HEK293 (cell line): Measurements from ENCODE around the gene FBXW11.

ENCODE experiments used
- KLF7 ChIP-seq: fragments of 450-650 bp; formaldehyde crosslinking; IDR thresholded peaks from 2 replicates; pipeline ENCODE4 v1.5.1; 2016; ENCODE audit warnings: missing biosample characterization, missing genetic modification characterization, borderline replicate concordance
- SETDB1 ChIP-seq: IDR thresholded peaks from one replicate; pipeline ENCODE4 v1.6.1; 2017; ENCODE audit warnings: mild to moderate bottlenecking, low read length, moderate library complexity, mixed read lengths; ENCODE audit not compliant: insufficient read length
- ZNF211 ChIP-seq: fragments of 450-650 bp; formaldehyde crosslinking; IDR thresholded peaks from 2 replicates; pipeline ENCODE4 v1.5.1; 2016; ENCODE audit warnings: low read depth, missing biosample characterization, missing genetic modification characterization
- ZNF366 ChIP-seq: fragments of 450-650 bp; formaldehyde crosslinking; conservative IDR thresholded peaks from 2 replicates; pipeline ENCODE4 v1.5.1; 2016; ENCODE audit warnings: missing biosample characterization, missing genetic modification characterization
- ZNF394 ChIP-seq: fragments of 450-650 bp; formaldehyde crosslinking; IDR thresholded peaks from 2 replicates; pipeline ENCODE4 v1.5.1; 2016; ENCODE audit warnings: missing biosample characterization, missing genetic modification characterization, mild to moderate bottlenecking, moderate library complexity, borderline replicate concordance
- ZNF514 ChIP-seq: fragments of 450-650 bp; formaldehyde crosslinking; IDR thresholded peaks from 2 replicates; pipeline ENCODE4 v1.5.1; 2016; ENCODE audit warnings: missing biosample characterization, missing genetic modification characterization
- TF ChIP-seq, protein P1 (sequence below): fragments of 450-650 bp; formaldehyde crosslinking; IDR thresholded peaks from 2 replicates; pipeline ENCODE4 v1.5.1; 2016; ENCODE audit warnings: missing biosample characterization, missing genetic modification characterization
- TF ChIP-seq, protein P2 (sequence below): fragments of 450-650 bp; formaldehyde crosslinking; IDR thresholded peaks from 2 replicates; pipeline ENCODE4 v1.5.1; 2016; ENCODE audit warnings: missing biosample characterization, missing genetic modification characterization, borderline replicate concordance
- TF ChIP-seq, protein P3 (sequence below): fragments of 450-650 bp; formaldehyde crosslinking; IDR thresholded peaks from 2 replicates; pipeline ENCODE4 v1.5.1; 2016; ENCODE audit warnings: missing biosample characterization, missing genetic modification characterization
- TF ChIP-seq, protein P4 (sequence below): fragments of 450-650 bp; formaldehyde crosslinking; IDR thresholded peaks from 2 replicates; pipeline ENCODE4 v1.5.1; 2016; ENCODE audit warnings: missing biosample characterization, missing genetic modification characterization
- TF ChIP-seq, protein P5 (sequence below): fragments of 450-650 bp; formaldehyde crosslinking; conservative IDR thresholded peaks from 2 replicates; pipeline ENCODE4 v1.5.1; 2016; ENCODE audit warnings: low read depth, missing biosample characterization, missing genetic modification characterization

DNA sequence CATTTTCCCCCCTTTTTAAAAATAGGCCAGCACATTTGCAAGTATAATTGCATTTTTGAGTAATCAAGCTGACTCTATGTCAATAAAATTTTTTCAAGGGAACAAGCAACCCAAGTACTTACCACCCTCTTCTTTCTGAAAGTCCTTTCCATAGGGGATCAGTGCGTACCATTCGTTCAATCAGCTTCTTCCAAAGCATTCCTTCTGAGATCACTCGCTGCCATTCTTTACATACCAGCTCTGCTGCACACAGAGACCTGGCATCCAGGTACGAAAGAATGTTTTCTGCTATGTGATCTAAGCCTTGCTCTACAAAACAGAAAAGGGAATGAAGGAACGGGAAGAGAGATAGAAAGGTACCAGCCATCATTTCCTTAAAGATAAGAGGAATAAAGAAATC, 106.6 kb downstream of the FBXW11 start:
- TF ChIP-seq, protein P1, sequence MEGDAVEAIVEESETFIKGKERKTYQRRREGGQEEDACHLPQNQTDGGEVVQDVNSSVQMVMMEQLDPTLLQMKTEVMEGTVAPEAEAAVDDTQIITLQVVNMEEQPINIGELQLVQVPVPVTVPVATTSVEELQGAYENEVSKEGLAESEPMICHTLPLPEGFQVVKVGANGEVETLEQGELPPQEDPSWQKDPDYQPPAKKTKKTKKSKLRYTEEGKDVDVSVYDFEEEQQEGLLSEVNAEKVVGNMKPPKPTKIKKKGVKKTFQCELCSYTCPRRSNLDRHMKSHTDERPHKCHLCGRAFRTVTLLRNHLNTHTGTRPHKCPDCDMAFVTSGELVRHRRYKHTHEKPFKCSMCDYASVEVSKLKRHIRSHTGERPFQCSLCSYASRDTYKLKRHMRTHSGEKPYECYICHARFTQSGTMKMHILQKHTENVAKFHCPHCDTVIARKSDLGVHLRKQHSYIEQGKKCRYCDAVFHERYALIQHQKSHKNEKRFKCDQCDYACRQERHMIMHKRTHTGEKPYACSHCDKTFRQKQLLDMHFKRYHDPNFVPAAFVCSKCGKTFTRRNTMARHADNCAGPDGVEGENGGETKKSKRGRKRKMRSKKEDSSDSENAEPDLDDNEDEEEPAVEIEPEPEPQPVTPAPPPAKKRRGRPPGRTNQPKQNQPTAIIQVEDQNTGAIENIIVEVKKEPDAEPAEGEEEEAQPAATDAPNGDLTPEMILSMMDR (tag by site-specific recombination): no peak
- TF ChIP-seq, protein P2, sequence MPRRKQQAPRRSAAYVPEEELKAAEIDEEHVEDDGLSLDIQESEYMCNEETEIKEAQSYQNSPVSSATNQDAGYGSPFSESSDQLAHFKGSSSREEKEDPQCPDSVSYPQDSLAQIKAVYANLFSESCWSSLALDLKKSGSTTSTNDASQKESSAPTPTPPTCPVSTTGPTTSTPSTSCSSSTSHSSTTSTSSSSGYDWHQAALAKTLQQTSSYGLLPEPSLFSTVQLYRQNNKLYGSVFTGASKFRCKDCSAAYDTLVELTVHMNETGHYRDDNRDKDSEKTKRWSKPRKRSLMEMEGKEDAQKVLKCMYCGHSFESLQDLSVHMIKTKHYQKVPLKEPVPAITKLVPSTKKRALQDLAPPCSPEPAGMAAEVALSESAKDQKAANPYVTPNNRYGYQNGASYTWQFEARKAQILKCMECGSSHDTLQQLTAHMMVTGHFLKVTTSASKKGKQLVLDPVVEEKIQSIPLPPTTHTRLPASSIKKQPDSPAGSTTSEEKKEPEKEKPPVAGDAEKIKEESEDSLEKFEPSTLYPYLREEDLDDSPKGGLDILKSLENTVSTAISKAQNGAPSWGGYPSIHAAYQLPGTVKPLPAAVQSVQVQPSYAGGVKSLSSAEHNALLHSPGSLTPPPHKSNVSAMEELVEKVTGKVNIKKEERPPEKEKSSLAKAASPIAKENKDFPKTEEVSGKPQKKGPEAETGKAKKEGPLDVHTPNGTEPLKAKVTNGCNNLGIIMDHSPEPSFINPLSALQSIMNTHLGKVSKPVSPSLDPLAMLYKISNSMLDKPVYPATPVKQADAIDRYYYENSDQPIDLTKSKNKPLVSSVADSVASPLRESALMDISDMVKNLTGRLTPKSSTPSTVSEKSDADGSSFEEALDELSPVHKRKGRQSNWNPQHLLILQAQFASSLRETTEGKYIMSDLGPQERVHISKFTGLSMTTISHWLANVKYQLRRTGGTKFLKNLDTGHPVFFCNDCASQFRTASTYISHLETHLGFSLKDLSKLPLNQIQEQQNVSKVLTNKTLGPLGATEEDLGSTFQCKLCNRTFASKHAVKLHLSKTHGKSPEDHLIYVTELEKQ (tag by site-specific recombination): no peak
- TF ChIP-seq ZNF514 (tag by site-specific recombination) (no peak), SETDB1 (no peak), ZNF211 (tag by site-specific recombination) (no peak), ZNF366 (tag by site-specific recombination) (no peak), ZNF394 (no peak), KLF7 (tag by site-specific recombination) (no peak)
- TF ChIP-seq, protein P3, sequence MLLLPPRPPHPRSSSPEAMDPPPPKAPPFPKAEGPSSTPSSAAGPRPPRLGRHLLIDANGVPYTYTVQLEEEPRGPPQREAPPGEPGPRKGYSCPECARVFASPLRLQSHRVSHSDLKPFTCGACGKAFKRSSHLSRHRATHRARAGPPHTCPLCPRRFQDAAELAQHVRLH (tag by site-specific recombination): no peak
- TF ChIP-seq, protein P4, sequence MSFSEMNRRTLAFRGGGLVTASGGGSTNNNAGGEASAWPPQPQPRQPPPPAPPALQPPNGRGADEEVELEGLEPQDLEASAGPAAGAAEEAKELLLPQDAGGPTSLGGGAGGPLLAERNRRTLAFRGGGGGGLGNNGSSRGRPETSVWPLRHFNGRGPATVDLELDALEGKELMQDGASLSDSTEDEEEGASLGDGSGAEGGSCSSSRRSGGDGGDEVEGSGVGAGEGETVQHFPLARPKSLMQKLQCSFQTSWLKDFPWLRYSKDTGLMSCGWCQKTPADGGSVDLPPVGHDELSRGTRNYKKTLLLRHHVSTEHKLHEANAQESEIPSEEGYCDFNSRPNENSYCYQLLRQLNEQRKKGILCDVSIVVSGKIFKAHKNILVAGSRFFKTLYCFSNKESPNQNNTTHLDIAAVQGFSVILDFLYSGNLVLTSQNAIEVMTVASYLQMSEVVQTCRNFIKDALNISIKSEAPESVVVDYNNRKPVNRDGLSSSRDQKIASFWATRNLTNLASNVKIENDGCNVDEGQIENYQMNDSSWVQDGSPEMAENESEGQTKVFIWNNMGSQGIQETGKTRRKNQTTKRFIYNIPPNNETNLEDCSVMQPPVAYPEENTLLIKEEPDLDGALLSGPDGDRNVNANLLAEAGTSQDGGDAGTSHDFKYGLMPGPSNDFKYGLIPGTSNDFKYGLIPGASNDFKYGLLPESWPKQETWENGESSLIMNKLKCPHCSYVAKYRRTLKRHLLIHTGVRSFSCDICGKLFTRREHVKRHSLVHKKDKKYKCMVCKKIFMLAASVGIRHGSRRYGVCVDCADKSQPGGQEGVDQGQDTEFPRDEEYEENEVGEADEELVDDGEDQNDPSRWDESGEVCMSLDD (tag by site-specific recombination): no peak
- TF ChIP-seq, protein P5, sequence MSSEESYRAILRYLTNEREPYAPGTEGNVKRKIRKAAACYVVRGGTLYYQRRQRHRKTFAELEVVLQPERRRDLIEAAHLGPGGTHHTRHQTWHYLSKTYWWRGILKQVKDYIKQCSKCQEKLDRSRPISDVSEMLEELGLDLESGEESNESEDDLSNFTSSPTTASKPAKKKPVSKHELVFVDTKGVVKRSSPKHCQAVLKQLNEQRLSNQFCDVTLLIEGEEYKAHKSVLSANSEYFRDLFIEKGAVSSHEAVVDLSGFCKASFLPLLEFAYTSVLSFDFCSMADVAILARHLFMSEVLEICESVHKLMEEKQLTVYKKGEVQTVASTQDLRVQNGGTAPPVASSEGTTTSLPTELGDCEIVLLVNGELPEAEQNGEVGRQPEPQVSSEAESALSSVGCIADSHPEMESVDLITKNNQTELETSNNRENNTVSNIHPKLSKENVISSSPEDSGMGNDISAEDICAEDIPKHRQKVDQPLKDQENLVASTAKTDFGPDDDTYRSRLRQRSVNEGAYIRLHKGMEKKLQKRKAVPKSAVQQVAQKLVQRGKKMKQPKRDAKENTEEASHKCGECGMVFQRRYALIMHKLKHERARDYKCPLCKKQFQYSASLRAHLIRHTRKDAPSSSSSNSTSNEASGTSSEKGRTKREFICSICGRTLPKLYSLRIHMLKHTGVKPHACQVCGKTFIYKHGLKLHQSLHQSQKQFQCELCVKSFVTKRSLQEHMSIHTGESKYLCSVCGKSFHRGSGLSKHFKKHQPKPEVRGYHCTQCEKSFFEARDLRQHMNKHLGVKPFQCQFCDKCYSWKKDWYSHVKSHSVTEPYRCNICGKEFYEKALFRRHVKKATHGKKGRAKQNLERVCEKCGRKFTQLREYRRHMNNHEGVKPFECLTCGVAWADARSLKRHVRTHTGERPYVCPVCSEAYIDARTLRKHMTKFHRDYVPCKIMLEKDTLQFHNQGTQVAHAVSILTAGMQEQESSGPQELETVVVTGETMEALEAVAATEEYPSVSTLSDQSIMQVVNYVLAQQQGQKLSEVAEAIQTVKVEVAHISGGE (tag by site-specific recombination): no peak
